ENCODE measurements around the gene PDIA2.

DNA sequence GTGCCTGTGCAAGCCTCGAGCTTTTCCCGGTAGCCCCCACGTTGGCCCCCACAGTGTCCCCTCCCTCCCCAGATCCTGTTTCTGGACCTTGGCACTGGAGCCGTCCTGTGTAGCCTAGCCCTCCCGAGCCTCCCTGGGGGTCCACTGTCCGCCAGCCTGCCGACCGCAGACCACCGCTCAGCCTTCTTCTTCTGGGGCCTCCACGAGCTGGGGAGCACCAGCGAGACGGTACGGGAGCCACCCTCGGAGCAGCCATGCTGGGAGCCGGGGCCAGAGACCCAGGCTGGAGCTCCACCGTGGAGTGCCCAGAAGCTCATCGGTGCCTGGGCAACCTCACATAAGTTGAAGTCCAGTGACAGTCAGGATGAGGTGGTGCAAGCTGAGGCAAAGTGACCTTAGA lies 19.0 kb upstream of the PDIA2 start:
- TF ChIP-seq, protein P1, sequence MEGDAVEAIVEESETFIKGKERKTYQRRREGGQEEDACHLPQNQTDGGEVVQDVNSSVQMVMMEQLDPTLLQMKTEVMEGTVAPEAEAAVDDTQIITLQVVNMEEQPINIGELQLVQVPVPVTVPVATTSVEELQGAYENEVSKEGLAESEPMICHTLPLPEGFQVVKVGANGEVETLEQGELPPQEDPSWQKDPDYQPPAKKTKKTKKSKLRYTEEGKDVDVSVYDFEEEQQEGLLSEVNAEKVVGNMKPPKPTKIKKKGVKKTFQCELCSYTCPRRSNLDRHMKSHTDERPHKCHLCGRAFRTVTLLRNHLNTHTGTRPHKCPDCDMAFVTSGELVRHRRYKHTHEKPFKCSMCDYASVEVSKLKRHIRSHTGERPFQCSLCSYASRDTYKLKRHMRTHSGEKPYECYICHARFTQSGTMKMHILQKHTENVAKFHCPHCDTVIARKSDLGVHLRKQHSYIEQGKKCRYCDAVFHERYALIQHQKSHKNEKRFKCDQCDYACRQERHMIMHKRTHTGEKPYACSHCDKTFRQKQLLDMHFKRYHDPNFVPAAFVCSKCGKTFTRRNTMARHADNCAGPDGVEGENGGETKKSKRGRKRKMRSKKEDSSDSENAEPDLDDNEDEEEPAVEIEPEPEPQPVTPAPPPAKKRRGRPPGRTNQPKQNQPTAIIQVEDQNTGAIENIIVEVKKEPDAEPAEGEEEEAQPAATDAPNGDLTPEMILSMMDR (IDR thresholded peaks at IDR 0.05), result no peak
- no peak for TF ChIP-seq POLR2A (IDR thresholded peaks at IDR 0.05)
